GM18519 (cell line): ENCODE results near the gene RAI14.
"Not testable (repeated sequence)": the region's sequence is repeated elsewhere in the genome, so short reads cannot be mapped to it uniquely, and the experiment has no call there.

Source experiments
- ATAC-seq: cut with Tn5 transposase; IDR thresholded peaks from one replicate; pipeline ENCODE4 v1.9.1; 2021; ENCODE audit warnings: mild to moderate bottlenecking, moderate library complexity; ENCODE audit not compliant: unreplicated experiment, low FRiP score

Gene RAI14

GRCh38 chr5:34756781-34757624 is 100.9 kb downstream of the RAI14 start:
- no peak for ATAC-seq

DNA sequence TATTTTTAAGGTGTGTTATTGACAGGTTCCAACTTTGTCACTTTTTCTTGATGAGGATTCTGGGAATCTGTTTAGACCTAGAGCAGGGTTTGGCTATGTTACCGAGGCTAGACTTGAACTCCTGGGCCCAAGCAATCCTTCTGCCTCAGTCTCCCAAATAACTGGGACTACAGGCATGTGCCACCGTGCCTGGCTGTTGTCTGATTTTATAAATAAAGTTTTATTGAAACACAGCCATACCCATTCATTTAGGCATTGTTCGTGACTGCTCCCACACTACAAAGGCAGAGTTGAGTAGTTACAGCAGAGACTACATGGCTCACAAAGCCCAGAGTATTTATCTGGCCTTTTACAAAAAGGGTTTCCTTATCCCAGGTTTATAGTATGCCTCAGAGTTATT is 102.4 kb downstream of the RAI14 start:
- no peak for ATAC-seq

DNA sequence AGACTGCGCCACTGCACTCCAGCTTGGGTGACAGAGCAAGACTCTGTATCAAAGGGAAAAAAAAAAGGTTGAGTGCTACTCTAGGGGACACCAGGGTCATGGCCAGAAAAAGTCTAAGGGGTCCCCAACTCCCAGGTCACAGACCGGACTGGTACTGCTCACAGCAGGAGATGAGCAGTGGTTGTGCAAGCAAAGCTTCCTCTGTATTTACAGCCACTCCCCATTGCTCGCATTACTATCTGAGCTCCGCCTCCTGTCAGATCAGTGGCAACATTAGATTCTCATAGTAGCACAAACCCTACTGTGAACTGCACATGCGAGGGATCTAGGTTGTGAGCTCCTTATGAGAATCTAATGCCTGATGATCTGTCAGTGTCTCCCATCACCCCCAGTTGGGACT is 103.1 kb downstream of the RAI14 start:
- ATAC-seq, result not testable (repeated sequence)

- ATAC-seq, result no peak
These were observed 109.5 kb downstream of the RAI14 start for GRCh38 chr5:34765662-34766061.

DNA sequence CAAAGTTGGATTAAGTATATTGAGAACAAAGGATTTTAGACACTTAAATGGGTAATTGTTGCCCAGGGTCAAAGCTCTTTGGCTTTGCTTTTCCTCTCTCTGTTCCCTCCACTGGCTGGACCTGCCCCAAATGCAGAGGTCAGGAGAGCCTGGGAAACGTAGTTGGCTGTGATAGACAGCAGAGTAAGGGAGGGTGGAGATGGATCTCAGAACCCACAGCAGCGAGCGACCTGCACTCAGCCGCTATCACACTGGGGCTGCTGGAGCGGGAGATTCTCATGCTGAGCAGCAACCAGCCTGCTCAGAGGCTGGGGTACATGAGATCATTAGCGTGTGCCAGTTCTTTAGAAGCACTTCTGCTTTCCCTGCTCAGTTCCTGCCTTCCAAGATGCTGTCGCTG is 111.1 kb downstream of the RAI14 start:
- no peak for ATAC-seq

DNA sequence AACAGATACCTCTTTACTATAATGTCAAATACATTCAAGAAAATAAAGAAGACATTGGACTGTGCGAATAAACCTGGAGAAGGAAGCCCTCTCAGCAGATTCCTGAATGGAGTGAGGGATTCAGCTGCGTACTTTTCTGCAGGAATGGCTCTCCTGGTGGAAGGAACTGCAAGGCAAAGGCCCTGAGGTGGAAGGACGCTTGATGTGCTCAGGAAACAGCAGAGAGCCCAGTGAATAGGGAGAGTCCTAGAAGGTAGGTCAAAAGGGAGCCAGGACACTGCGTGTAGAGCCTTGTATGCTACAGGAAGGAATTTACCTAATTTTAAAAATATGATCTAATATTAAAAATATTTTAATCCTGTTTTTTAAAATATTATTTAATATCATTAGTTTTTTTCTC is 114.4 kb downstream of the RAI14 start:
- no peak for ATAC-seq

DNA sequence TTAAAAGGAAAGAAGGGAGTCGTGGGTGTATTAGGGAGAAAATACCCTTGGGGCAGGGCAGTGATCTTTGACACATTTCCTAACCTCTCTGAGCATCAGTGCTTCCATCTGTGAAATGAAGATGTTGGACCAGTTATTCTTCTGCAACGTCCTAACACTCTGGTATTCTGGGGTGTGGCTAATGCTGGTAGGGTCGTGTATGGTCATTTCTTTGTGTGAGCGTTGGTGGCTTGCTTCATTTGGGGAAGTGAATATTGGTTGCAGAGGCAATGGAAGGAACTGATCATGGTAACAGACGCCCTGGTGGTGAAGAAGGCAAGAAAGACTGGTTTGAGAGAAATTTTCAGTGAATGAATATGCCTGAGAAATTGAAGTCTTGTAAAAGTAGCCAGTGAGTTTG is 114.9 kb downstream of the RAI14 start:
- ATAC-seq, result no peak

DNA sequence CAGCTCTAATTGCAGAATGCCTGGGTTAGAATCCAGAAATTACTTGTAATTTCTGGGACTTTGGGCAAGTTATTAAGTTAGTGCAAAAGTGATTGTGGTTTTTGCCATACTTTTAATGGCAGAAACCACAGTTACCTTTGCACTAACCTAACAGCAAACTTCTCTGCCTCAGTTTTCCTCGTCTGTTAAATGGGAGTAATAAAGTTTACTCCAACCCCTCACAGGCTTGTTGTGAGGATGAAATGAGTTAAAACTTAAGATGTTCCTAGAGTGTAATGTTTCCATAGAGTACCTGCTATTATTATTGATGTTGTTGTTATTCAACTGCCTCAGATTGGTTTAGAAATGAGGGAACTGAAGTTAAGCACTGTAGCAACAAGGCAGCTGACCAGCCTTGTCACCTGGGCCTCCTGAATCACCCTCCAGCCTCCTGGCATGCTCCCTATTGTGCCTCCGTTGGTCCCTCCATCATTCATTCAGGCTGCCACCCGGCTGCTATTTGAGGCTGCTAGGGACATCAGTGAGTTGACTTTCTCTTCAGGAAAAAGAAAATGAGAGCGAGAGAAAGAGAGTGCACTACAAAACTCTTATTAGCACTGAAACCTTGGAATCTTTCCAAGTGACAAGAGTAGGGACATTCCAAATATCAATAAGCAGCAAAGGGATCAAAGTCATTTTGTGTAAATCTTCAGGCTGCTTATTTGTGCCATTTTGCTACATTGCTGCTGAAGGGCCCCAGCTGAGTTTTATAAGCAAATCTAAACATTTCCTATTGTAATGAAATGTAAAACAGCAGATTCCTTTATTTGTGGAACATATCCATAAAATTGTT is 116.4 kb downstream of the RAI14 start:
- ATAC-seq, result no peak

DNA sequence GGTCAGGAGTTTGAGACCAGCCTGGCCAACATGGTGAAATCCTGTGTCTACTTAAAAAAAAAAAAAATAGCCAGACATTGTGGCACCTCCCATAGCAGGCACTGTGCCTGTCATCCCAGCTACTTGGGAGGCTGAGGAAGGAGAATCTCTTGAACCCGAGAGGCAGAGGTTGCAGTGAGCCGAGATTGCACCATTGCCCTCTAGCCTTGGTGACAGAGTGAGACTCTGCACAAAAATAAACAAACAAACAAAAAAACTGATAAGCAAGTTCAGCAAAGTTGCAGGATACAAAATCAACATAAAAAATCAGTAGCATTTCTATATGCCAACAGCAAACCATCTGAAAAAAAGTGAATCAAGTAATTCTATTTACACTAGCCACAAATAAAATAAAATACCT is 118.0 kb downstream of the RAI14 start:
- no peak for ATAC-seq

DNA sequence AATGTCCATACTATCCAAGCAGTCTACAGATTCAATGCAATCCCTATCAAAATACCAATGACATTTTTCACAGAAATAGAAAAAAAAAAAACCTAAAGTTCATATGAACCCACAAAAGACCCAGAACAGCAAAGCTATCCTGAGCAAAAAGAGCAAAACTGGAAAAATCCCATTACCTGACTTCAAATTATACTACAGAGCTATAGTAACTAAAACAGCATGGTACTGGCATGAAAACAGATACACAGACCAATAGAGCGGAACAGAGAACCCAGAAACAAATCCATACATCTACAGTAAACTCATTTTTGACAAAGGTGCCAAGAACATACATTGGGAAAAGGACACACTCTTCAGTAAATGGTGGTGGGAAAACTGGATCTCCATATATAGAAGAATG is 118.5 kb downstream of the RAI14 start:
- not testable (repeated sequence) for ATAC-seq

DNA sequence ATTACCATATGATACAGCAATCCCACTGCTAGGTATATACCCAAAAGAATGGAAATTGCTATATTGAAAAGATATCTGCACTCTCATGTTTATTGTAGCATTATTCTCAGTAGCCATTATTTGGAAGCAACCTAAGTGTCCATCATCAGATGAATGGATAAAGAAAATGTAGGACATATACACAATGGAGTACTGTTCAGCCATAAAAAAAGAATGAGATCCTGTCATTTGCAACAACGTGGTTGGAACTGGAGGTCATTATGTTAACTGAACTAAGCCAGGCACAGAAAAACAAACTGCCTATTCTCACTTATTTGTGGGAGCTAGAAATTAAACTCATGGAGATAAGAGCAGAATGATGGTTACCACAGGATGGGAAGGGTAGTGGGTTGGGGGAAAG is 119.8 kb downstream of the RAI14 start:
- ATAC-seq, result no peak

GRCh38 chr5:34778091-34778850 is 122.1 kb downstream of the RAI14 start:
- no peak for ATAC-seq

GRCh38 chr5:34783892-34784291 is 127.8 kb downstream of the RAI14 start:
- not testable (repeated sequence) for ATAC-seq

DNA sequence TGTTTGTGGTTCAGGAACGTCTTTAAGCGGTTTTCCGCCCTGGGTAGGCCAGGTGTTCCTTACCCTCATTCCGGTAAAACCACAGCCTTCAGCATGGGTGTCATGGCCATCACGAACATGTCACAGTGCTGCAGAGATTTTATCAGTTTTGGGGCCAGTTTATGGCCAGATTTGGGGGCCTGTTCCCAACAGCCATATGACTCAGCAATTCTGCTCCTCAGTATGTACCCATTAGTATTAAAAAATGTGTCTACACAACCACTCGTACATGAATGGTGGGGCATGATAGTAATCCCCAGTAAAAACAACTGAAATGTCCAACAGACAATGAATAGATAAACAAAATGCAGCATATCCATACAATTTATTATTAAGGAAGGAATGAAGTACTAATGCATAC is 130.9 kb downstream of the RAI14 start:
- ATAC-seq, result no peak

DNA sequence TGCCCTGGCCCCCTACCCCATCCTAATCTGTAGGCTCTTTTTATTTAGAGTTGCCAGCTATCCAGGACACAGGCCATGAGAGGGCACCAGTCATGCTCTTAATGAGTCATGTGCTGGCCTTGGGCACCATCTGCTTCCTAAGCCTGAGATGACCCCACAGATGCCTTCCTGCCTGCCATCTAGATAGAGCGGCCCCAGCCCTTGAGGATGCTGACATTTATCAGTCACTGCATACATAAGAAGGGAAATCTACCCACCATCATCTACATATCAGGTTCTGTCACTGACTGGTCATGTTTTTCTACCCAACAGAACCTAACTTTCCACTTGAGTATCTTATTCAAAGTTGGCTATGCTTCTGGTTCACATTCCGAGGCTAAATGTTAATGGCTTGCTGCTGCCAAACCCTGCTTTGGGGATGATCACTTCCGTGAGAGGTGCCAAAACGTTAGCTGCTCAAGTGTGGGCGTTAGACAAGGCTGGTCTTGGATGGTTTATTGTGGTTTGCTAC is 132.9 kb downstream of the RAI14 start:
- ATAC-seq, result no peak

GRCh38 chr5:34789639-34790038 is 133.5 kb downstream of the RAI14 start:
- ATAC-seq, result no peak

- ATAC-seq, result no peak
These were observed 133.9 kb downstream of the RAI14 start for GRCh38 chr5:34790069-34790468.

- ATAC-seq, result no peak
These were observed 135.7 kb downstream of the RAI14 start for GRCh38 chr5:34791761-34792244.

DNA sequence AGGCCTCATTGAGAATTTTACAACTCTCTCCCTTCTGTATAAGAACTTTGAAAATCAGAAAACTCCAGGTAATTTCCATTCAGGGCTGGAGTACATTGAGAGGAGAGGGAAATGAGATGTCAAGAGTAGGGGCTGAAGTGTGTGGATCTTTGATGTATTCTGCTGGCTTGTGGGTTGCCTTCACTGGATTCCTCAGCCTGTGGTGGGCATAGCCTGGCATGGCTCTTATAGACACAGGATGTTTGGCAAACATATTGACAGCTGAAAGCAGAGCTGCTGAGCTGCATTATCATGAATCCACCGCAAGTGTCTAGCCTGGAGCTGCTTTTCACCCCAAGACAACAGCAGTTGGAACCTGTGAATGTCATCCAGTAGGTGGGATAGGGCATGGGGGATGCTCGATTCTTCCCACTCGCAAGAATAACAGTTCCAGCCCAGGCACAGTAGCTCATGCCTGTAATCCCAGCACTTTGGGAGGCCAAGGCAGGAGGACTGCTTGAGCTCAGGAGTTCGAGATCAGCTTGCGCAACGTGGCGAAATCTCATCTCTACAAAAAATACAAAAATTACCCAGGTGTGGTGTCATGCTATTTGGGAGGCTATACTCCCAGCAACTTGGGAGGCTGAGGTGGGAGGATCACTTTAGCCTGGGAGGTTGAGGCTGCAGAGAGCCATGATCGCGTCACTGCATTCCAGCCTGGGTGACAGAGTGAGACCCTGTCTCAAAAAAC is 146.9 kb downstream of the RAI14 start:
- ATAC-seq, result no peak
